Measurements from ENCODE around the gene RTN4. TPM values are rescaled to one million over a fixed set of nuclear protein-coding genes. Genes with fewer than 3 reads are reported as not detected.
A peak's percentile ranks its signal among the peaks of the same experiment; 100 is the strongest.

Gene RTN4
- total RNA-seq, 1 experiment from 2014 or later, result 513 TPM

DNA sequence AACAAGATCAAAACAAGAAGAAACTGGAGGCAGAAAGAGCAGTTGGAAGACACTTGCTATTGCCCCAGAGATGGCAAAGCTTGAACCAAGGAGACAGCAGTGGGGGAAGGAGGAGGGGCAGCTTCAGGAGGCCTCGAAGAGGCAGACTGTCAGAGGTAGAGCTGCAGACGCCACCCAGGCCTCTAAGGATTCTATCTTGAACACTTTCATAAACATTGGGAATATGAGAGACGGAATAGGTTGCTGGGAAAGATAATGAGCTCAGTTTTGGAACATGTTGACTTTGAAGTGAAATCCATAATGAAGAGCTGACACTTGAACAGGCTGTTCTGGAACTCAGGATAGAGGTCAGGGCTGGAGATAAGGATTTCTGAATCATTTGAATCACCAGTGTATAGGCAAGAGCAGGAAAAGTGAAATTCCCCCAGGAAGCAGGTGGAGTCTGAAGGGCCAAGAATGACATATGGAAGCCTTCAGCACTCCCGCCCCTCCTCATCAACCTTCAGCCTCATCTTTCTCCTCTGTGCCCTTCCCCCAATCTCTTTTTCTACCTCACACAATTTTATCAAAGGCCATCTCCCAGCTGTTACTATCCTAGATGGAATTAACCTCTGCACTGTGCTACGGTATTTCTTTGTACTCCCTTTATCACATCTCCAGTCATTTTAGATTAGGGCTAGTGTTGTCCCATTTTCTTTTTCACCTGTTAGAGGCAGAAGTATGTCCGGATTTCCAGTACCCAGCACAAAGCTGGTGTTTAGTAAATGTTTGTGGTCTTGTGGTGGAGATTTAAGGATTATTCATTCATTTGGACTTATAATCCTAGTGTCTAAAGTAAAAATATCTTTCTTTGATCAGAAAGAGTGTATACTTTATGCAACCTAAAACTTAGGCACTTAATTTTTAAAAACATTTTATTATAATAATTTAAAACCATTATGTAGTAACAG lies 47.5 kb upstream of the RTN4 start:
- POLR2A ChIA-PET, result interaction anchor here (0.8 kb wide), 1 partner anchor 15 kb away, joined by 4 read pairs; no protein-coding TSS in a partner anchor
- Histone ChIP-seq H3K4me1 (ENCODE audit: control insufficient read depth, insufficient read depth, low read length) (peaks cover 17% of the 10 kb centered on the region), H3K27me3 (ENCODE audit: control insufficient read depth, insufficient read depth, low read length) (no peaks in the 10 kb centered on the region), H3K9me3 (ENCODE audit: control insufficient read depth, insufficient read depth, low read depth, low read length) (no peaks in the 10 kb centered on the region), H3K36me3 (ENCODE audit: control insufficient read depth, insufficient read depth, low read length) (no peaks in the 10 kb centered on the region), H3K4me3 (ENCODE audit: low read depth in 2 of 2, low read length in 2 of 2) (no peak overlapping the region), H3K27ac (ENCODE audit: low read length) (no peak overlapping the region; the same call in 1 of the 2 replicates)
- no peak for DNase-seq (ENCODE audit: low read depth, low spot score)
- in situ Hi-C loops (cut with HindIII; ENCODE audit: low pct_unique_long_range_greater_than_20kb, low sequenced_read_pairs) (no loop called here), intact Hi-C loops (cut with micrococcal nuclease; ENCODE audit: unreplicated experiment) (no loop called here)
- no peak for TF ChIP-seq TCF7L2 (IDR thresholded peaks at IDR 0.05; ENCODE audit: low read depth, low read length)
- TF ChIP-seq, protein P1, sequence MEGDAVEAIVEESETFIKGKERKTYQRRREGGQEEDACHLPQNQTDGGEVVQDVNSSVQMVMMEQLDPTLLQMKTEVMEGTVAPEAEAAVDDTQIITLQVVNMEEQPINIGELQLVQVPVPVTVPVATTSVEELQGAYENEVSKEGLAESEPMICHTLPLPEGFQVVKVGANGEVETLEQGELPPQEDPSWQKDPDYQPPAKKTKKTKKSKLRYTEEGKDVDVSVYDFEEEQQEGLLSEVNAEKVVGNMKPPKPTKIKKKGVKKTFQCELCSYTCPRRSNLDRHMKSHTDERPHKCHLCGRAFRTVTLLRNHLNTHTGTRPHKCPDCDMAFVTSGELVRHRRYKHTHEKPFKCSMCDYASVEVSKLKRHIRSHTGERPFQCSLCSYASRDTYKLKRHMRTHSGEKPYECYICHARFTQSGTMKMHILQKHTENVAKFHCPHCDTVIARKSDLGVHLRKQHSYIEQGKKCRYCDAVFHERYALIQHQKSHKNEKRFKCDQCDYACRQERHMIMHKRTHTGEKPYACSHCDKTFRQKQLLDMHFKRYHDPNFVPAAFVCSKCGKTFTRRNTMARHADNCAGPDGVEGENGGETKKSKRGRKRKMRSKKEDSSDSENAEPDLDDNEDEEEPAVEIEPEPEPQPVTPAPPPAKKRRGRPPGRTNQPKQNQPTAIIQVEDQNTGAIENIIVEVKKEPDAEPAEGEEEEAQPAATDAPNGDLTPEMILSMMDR (IDR thresholded peaks at IDR 0.05), result no peak
- CTCF ChIA-PET, result no interaction called here
- peak; percentile 73 for ATAC-seq
- BruUV-seq (replicated peaks), result no TSS peak

DNA sequence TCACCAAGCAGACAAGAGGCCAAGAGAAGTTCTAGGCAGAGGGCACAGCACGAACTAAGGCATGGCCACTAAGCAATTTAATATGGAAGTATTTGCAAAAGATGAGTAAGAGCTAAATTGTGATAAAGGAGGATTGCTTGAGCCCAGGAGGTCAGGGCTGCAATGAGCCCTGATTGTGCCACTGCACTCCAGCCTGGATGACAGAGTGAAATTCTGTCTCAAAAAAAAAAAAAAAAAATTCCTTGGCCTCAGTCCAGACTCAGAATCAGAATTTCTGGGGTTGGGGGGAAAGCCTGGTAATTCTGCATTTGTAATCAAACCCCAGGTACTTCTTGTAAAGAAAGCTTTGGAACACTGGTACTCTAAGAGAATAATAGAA lies 46.8 kb upstream of the RTN4 start:
- BruUV-seq (replicated peaks), result no TSS peak
- in situ Hi-C loops (cut with HindIII; ENCODE audit: low pct_unique_long_range_greater_than_20kb, low sequenced_read_pairs) (no loop called here), intact Hi-C loops (cut with micrococcal nuclease; ENCODE audit: unreplicated experiment) (no loop called here)
- no peaks in the 10 kb centered on the region for H3K36me3 ChIP-seq (ENCODE audit: control insufficient read depth, insufficient read depth, low read length)
- H3K4me3 ChIP-seq (ENCODE audit: low read depth in 2 of 2, low read length in 2 of 2), result no peak overlapping the region
- ATAC-seq, result no peak
- ChIA-PET POLR2A (interaction anchor here (0.6 to 0.8 kb wide), 2 partner anchors 15 to 26 kb away, joined by 4 to 7 read pairs; no protein-coding TSS in a partner anchor), CTCF (no interaction called here)
- H3K9me3 ChIP-seq (ENCODE audit: control insufficient read depth, insufficient read depth, low read depth, low read length), result no peaks in the 10 kb centered on the region
- DNase-seq (ENCODE audit: low read depth, low spot score), result no peak
- H3K4me1 ChIP-seq (ENCODE audit: control insufficient read depth, insufficient read depth, low read length), result peaks cover 17% of the 10 kb centered on the region
- H3K27ac ChIP-seq (ENCODE audit: low read length), result no peak overlapping the region
- no peaks in the 10 kb centered on the region for H3K27me3 ChIP-seq (ENCODE audit: control insufficient read depth, insufficient read depth, low read length)
- no peak for TF ChIP-seq SIN3A (IDR thresholded peaks at IDR 0.05; ENCODE audit: borderline replicate concordance, insufficient read depth, low read depth, low read length)
- no peak for TF ChIP-seq TCF7L2 (IDR thresholded peaks at IDR 0.05; ENCODE audit: low read depth, low read length)
- TF ChIP-seq, protein P1 (IDR thresholded peaks at IDR 0.05), result no peak
- no peak for TF ChIP-seq POLR2AphosphoS5 (IDR thresholded peaks at IDR 0.05; ENCODE audit: low read depth, low read length)
- TF ChIP-seq, protein P2, sequence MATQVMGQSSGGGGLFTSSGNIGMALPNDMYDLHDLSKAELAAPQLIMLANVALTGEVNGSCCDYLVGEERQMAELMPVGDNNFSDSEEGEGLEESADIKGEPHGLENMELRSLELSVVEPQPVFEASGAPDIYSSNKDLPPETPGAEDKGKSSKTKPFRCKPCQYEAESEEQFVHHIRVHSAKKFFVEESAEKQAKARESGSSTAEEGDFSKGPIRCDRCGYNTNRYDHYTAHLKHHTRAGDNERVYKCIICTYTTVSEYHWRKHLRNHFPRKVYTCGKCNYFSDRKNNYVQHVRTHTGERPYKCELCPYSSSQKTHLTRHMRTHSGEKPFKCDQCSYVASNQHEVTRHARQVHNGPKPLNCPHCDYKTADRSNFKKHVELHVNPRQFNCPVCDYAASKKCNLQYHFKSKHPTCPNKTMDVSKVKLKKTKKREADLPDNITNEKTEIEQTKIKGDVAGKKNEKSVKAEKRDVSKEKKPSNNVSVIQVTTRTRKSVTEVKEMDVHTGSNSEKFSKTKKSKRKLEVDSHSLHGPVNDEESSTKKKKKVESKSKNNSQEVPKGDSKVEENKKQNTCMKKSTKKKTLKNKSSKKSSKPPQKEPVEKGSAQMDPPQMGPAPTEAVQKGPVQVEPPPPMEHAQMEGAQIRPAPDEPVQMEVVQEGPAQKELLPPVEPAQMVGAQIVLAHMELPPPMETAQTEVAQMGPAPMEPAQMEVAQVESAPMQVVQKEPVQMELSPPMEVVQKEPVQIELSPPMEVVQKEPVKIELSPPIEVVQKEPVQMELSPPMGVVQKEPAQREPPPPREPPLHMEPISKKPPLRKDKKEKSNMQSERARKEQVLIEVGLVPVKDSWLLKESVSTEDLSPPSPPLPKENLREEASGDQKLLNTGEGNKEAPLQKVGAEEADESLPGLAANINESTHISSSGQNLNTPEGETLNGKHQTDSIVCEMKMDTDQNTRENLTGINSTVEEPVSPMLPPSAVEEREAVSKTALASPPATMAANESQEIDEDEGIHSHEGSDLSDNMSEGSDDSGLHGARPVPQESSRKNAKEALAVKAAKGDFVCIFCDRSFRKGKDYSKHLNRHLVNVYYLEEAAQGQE (IDR thresholded peaks at IDR 0.05; ENCODE audit: insufficient read depth in 1 of 2, low read depth in 2 of 2, low read length in 1 of 2), result no peak

Data from Panc1 (cell line).